ENCODE results near the gene CDCA7. TPM values are rescaled to one million over a fixed set of nuclear protein-coding genes. Genes with fewer than 3 reads are reported as not detected.

CDCA7 gene
- total and polyA plus RNA-seq, 2 of the 13 experiments (the other 11 are each of a cell fraction or from before 2014, with no cell fraction given): 46.2 to 57.8 TPM

- TF ChIP-seq HDAC1 (CRISPR knock-in tag; IDR thresholded peaks at IDR 0.05) (peak; percentile 51; the same call in 1 of the 2 replicates), ZNF431 (CRISPR knock-in tag; IDR thresholded peaks at IDR 0.05; ENCODE audit: borderline replicate concordance, low read depth) (peak; percentile 99), ZNF556 (CRISPR knock-in tag; IDR thresholded peaks at IDR 0.05; ENCODE audit: borderline replicate concordance) (no peak; the same call in 1 of the 2 replicates), ZNF224 (CRISPR knock-in tag; IDR thresholded peaks at IDR 0.05) (peak; percentile 92), CREBL2 (CRISPR knock-in tag; IDR thresholded peaks at IDR 0.05; ENCODE audit: borderline replicate concordance) (peak; percentile 82), U2AF1 (optimal IDR thresholded peaks at IDR 0.05; ENCODE audit: low read depth, low read length) (no peak), ZNF746 (CRISPR knock-in tag; IDR thresholded peaks at IDR 0.05) (peak; percentile 86; the same call in 1 of the 2 replicates), JUN (CRISPR knock-in tag; IDR thresholded peaks at IDR 0.05) (peak; percentile 83), ZNF333 (CRISPR knock-in tag; IDR thresholded peaks at IDR 0.05; ENCODE audit: borderline replicate concordance) (no peak; the same call in none of the 2 replicates), ZBTB38 (CRISPR knock-in tag; IDR thresholded peaks at IDR 0.05) (peak; percentile 93), ZNF572 (CRISPR knock-in tag; IDR thresholded peaks at IDR 0.05) (no peak), HCFC1 (IDR thresholded peaks at IDR 0.05; ENCODE audit: low read depth, low read length) (no peak), DZIP1 (CRISPR knock-in tag; IDR thresholded peaks at IDR 0.05) (peak; percentile 99), THAP7 (CRISPR knock-in tag; IDR thresholded peaks at IDR 0.05) (peak; percentile 82; the same call in 1 of the 2 replicates), EHMT2 (IDR thresholded peaks at IDR 0.05; ENCODE audit: borderline replicate concordance, low read depth, low read length) (no peak), TCF12 (IDR thresholded peaks at IDR 0.05) (no peak), TCF12 (CRISPR knock-in tag; IDR thresholded peaks at IDR 0.05) (peak; percentile 85), SP5 (CRISPR knock-in tag; IDR thresholded peaks at IDR 0.05; ENCODE audit: borderline replicate concordance, low read depth) (peak; percentile 60; the same call in 1 of the 2 replicates), MTF2 (CRISPR knock-in tag; IDR thresholded peaks at IDR 0.05; ENCODE audit: borderline replicate concordance) (peak; percentile 85; the same call in 1 of the 2 replicates), ZBTB42 (CRISPR knock-in tag; IDR thresholded peaks at IDR 0.05) (peak; percentile 83; the same call in 1 of the 2 replicates)
- TF ChIP-seq, protein P1, sequence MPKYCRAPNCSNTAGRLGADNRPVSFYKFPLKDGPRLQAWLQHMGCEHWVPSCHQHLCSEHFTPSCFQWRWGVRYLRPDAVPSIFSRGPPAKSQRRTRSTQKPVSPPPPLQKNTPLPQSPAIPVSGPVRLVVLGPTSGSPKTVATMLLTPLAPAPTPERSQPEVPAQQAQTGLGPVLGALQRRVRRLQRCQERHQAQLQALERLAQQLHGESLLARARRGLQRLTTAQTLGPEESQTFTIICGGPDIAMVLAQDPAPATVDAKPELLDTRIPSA (CRISPR knock-in tag; IDR thresholded peaks at IDR 0.05; ENCODE audit: borderline replicate concordance): no peak; the same call in none of the 2 replicates
- TF ChIP-seq, protein P2, sequence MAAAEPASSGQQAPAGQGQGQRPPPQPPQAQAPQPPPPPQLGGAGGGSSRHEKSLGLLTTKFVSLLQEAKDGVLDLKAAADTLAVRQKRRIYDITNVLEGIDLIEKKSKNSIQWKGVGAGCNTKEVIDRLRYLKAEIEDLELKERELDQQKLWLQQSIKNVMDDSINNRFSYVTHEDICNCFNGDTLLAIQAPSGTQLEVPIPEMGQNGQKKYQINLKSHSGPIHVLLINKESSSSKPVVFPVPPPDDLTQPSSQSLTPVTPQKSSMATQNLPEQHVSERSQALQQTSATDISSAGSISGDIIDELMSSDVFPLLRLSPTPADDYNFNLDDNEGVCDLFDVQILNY (CRISPR knock-in tag; conservative IDR thresholded peaks at IDR 0.05): peak; percentile 98
- TF ChIP-seq, protein P3, sequence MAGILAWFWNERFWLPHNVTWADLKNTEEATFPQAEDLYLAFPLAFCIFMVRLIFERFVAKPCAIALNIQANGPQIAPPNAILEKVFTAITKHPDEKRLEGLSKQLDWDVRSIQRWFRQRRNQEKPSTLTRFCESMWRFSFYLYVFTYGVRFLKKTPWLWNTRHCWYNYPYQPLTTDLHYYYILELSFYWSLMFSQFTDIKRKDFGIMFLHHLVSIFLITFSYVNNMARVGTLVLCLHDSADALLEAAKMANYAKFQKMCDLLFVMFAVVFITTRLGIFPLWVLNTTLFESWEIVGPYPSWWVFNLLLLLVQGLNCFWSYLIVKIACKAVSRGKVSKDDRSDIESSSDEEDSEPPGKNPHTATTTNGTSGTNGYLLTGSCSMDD (CRISPR knock-in tag; IDR thresholded peaks at IDR 0.05): no peak; the same call in 1 of the 2 replicates
- TF ChIP-seq, protein P4, sequence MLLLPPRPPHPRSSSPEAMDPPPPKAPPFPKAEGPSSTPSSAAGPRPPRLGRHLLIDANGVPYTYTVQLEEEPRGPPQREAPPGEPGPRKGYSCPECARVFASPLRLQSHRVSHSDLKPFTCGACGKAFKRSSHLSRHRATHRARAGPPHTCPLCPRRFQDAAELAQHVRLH (CRISPR knock-in tag; IDR thresholded peaks at IDR 0.05; ENCODE audit: borderline replicate concordance, low read depth): peak; percentile 93; the same call in 1 of the 2 replicates
Measured at GRCh38 chr2:173354582-173355131, at the start of gene CDCA7 (continued).

Measured in HepG2 (cell line).